Measurements from ENCODE around the gene HNRNPF.
A peak's percentile ranks its signal among the peaks of the same experiment; 100 is the strongest.

HNRNPF gene

DNA sequence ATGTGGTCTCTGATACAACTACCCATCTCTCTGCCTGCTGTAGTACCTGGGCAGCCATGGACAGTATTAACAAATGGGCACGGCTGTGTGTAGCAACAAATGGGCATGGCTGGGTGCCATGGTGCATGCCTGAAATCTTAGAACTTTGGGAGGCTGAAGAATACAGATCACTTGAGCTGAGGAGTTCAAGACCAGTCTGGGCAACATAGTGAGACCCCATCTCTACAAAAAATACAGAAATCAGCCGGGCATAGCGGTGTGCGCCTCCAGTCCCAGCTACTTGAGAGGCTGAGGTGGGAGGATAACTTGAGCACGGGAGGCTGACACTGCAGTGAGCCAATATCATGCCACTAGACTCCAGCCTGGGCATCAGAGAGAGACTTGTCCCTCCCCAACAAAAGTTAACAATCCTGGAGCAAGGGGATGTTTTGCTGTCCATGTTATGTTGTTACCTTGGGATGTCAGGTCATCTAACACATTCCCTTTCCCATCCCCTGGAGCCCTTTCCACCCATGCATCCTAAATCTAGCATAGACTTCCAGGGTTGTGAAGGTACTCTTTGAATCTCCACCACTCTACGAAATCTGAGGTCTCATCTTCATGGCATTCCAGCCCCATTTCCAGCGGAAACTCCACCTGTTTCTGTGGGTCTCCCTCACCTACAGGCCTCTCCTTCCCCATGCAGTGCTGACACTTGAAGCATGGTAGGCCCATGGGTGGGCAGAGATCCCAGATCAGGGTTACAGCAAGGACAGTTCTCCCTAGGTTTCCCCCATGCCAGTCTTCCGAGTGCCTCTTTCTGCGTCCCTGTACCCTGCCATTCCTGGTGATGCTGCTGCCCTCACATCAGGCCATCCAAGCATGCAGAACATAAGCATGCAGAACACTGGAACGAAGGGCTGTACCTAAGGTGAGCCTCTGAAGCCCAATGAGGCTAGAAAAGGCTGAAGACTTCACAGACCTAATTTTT, 24.4 kb downstream of the HNRNPF start:
- Histone ChIP-seq H2AK5ac (ENCODE audit: low read length) (no peak overlapping the region), H2BK120ac (ENCODE audit: insufficient read depth, low read length, poor library complexity) (no peak overlapping the region), H3K14ac (ENCODE audit: low read length) (no peak overlapping the region), H3K27me3 (ENCODE audit: insufficient read depth, low read length) (no peaks in the 10 kb centered on the region), H4K12ac (ENCODE audit: low read depth, low read length) (no peak overlapping the region), H3K36me3 (ENCODE audit: control insufficient read depth in 1 of 2, insufficient read depth in 2 of 2, low read length in 2 of 2) (peaks cover 19 to 25% of the 10 kb centered on the region in 2 experiments), H3K79me2 (ENCODE audit: control insufficient read depth, insufficient read depth, low read length, poor library complexity) (no peaks in the 10 kb centered on the region), H3K4ac (ENCODE audit: low read depth, low read length) (no peak overlapping the region), H3K9ac (ENCODE audit: low read length) (no peak overlapping the region), H3K9me3 (ENCODE audit: insufficient read depth, low read depth, low read length) (no peaks in the 10 kb centered on the region), H2BK5ac (ENCODE audit: low read depth, low read length, poor library complexity) (no peak overlapping the region), H3K4me1 (ENCODE audit: control insufficient read depth in 1 of 2, insufficient read depth in 2 of 2, low read length in 2 of 2) (no peaks in the 10 kb centered on the region), H4K8ac (ENCODE audit: low read depth, low read length) (no peak overlapping the region), H3K79me1 (ENCODE audit: low read length) (no peaks in the 10 kb centered on the region), H4K91ac (ENCODE audit: low read depth, low read length) (no peak overlapping the region), H3K18ac (ENCODE audit: low read length) (no peak overlapping the region), H2AFZ (ENCODE audit: insufficient read depth, low read length, poor library complexity) (no peak overlapping the region), H3K27ac (ENCODE audit: low read depth, low read length) (no peak overlapping the region), H3K23ac (ENCODE audit: low read length) (no peak overlapping the region), H3K4me3 (ENCODE audit: low read depth, low read length) (no peak overlapping the region), H2BK12ac (ENCODE audit: low read length) (no peak overlapping the region), H3K4me2 (ENCODE audit: low read length) (no peak overlapping the region)
- DNase-seq = no peak
- no CpG with 5 or more reads among the region's 10 CpGs for WGBS (ENCODE audit: extremely low coverage, insufficient coverage, insufficient read length)

GRCh38 chr10:43383204-43383971, 25.6 kb downstream of the HNRNPF start:
- Histone ChIP-seq H2BK5ac (ENCODE audit: low read depth, low read length, poor library complexity) (no peak overlapping the region), H3K4ac (ENCODE audit: low read depth, low read length) (no peak overlapping the region), H3K9ac (ENCODE audit: low read length) (no peak overlapping the region), H3K36me3 (ENCODE audit: control insufficient read depth in 1 of 2, insufficient read depth in 2 of 2, low read length in 2 of 2) (peaks cover 14 to 18% of the 10 kb centered on the region in 2 experiments), H4K91ac (ENCODE audit: low read depth, low read length) (no peak overlapping the region), H3K14ac (ENCODE audit: low read length) (no peak overlapping the region), H3K79me1 (ENCODE audit: low read length) (no peaks in the 10 kb centered on the region), H2BK120ac (ENCODE audit: insufficient read depth, low read length, poor library complexity) (no peak overlapping the region), H3K79me2 (ENCODE audit: control insufficient read depth, insufficient read depth, low read length, poor library complexity) (no peaks in the 10 kb centered on the region), H3K4me3 (ENCODE audit: low read depth, low read length) (no peak overlapping the region), H3K9me3 (ENCODE audit: insufficient read depth, low read depth, low read length) (no peaks in the 10 kb centered on the region), H3K18ac (ENCODE audit: low read length) (no peak overlapping the region), H3K4me1 (ENCODE audit: control insufficient read depth in 1 of 2, insufficient read depth in 2 of 2, low read length in 2 of 2) (no peaks in the 10 kb centered on the region), H4K12ac (ENCODE audit: low read depth, low read length) (no peak overlapping the region), H4K8ac (ENCODE audit: low read depth, low read length) (no peak overlapping the region), H3K27ac (ENCODE audit: low read depth, low read length) (no peak overlapping the region), H2BK12ac (ENCODE audit: low read length) (no peak overlapping the region), H3K4me2 (ENCODE audit: low read length) (no peak overlapping the region), H2AFZ (ENCODE audit: insufficient read depth, low read length, poor library complexity) (no peak overlapping the region), H2AK5ac (ENCODE audit: low read length) (no peak overlapping the region), H3K23ac (ENCODE audit: low read length) (no peak overlapping the region), H3K27me3 (ENCODE audit: insufficient read depth, low read length) (no peaks in the 10 kb centered on the region)
- no CpG with 5 or more reads among the region's 14 CpGs for whole genome bisulfite sequencing (ENCODE audit: extremely low coverage, insufficient coverage, insufficient read length)
- DNase-seq = peak in 1 of 2 donors; percentile 40

DNA sequence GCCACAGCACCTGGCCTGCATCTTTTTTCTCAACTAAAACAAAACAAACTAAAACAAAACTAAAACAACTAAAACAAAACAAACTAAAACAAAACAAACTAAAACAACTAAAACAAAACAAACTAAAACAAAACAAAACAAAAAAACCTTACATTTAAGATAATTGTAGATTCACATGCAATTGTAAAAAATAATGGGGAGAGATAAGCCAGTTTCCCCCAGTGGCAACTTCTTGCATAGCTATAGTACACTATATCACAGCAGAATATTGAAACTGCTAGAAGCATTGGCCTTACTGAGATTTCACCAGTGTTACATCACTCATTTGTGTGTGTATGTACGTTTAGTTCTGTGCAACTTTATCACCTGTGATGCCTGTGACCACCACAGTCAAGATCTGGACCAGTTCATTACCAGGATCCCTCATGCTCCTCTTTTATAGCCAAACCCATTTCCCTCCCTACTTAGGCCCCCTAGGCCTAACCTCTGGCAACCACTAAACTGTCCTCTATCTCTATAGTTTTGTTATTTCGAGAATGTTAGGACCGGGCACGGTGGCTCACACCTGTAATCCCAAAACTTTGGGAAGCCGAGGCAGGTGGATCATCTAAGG, 28.3 kb downstream of the HNRNPF start:
- no CpG with 5 or more reads among the region's 5 CpGs for WGBS (ENCODE audit: extremely low coverage, insufficient coverage, insufficient read length)

DNA sequence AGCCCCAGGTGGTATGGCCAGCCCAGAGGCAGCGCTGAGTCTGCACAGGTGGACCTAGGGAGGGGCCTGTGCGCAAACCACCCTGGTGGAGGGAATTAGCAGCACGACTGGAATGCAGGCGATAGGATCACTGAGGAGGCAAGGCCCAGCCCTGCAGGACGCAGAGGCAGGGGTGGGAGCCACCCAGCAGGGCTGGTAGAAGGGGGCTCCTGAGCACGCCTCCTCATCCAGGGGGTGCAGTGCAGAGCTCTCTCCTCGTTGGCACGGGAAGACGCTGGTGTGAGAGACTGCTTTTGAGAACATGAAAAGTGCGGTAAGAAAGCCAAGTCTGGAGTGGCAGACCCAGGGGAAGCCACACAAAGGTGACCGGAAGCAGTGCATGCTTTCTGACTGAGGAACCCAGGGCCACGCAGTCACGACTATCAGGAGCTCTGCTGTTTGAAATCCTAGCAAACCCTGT, 31.5 kb downstream of the HNRNPF start:
- H3K14ac ChIP-seq (ENCODE audit: low read length) = no peak overlapping the region
- no peak overlapping the region for H3K27ac ChIP-seq (ENCODE audit: low read depth, low read length)
- H3K79me2 ChIP-seq (ENCODE audit: control insufficient read depth, insufficient read depth, low read length, poor library complexity) = no peaks in the 10 kb centered on the region
- no peaks in the 10 kb centered on the region for H3K9me3 ChIP-seq (ENCODE audit: insufficient read depth, low read depth, low read length)
- no peak overlapping the region for H2BK5ac ChIP-seq (ENCODE audit: low read depth, low read length, poor library complexity)
- H3K4ac ChIP-seq (ENCODE audit: low read depth, low read length) = no peak overlapping the region
- H3K4me1 ChIP-seq (ENCODE audit: control insufficient read depth in 1 of 2, insufficient read depth in 2 of 2, low read length in 2 of 2) = peaks cover 14 to 17% of the 10 kb centered on the region in 2 experiments
- no peak overlapping the region for H4K12ac ChIP-seq (ENCODE audit: low read depth, low read length)
- no peak overlapping the region for H3K18ac ChIP-seq (ENCODE audit: low read length)
- no peak overlapping the region for H3K4me3 ChIP-seq (ENCODE audit: low read depth, low read length)
- H3K27me3 ChIP-seq (ENCODE audit: insufficient read depth, low read length) = no peaks in the 10 kb centered on the region
- H4K91ac ChIP-seq (ENCODE audit: low read depth, low read length) = no peak overlapping the region
- H2BK120ac ChIP-seq (ENCODE audit: insufficient read depth, low read length, poor library complexity) = no peak overlapping the region
- no peak overlapping the region for H4K8ac ChIP-seq (ENCODE audit: low read depth, low read length)
- no peak overlapping the region for H2BK12ac ChIP-seq (ENCODE audit: low read length)
- DNase-seq = peak; percentile 83 to 84
- WGBS (ENCODE audit: extremely low coverage, insufficient coverage, insufficient read length) = no CpG with 5 or more reads among the region's 13 CpGs
- H2AFZ ChIP-seq (ENCODE audit: insufficient read depth, low read length, poor library complexity) = no peak overlapping the region
- no peaks in the 10 kb centered on the region for H3K79me1 ChIP-seq (ENCODE audit: low read length)
- H3K4me2 ChIP-seq (ENCODE audit: low read length) = no peak overlapping the region
- no peak overlapping the region for H3K23ac ChIP-seq (ENCODE audit: low read length)
- no peaks in the 10 kb centered on the region for H3K36me3 ChIP-seq (ENCODE audit: control insufficient read depth in 1 of 2, insufficient read depth in 2 of 2, low read length in 2 of 2)
- no peak overlapping the region for H2AK5ac ChIP-seq (ENCODE audit: low read length)
- H3K9ac ChIP-seq (ENCODE audit: low read length) = no peak overlapping the region

More for the DNA sequence above, 28.3 kb downstream of the HNRNPF start:
- H3K4me2 ChIP-seq (ENCODE audit: low read length) = no peak overlapping the region
- H3K79me2 ChIP-seq (ENCODE audit: control insufficient read depth, insufficient read depth, low read length, poor library complexity) = no peaks in the 10 kb centered on the region
- no peaks in the 10 kb centered on the region for H3K27me3 ChIP-seq (ENCODE audit: insufficient read depth, low read length)
- H3K4me1 ChIP-seq (ENCODE audit: control insufficient read depth in 1 of 2, insufficient read depth in 2 of 2, low read length in 2 of 2) = peaks cover 11 to 12% of the 10 kb centered on the region in 2 experiments
- H2BK12ac ChIP-seq (ENCODE audit: low read length) = no peak overlapping the region
- no peak overlapping the region for H3K4me3 ChIP-seq (ENCODE audit: low read depth, low read length)
- H4K91ac ChIP-seq (ENCODE audit: low read depth, low read length) = no peak overlapping the region
- no peak overlapping the region for H2AK5ac ChIP-seq (ENCODE audit: low read length)
- no peak overlapping the region for H4K8ac ChIP-seq (ENCODE audit: low read depth, low read length)
- H3K9ac ChIP-seq (ENCODE audit: low read length) = no peak overlapping the region
- no peak overlapping the region for H3K4ac ChIP-seq (ENCODE audit: low read depth, low read length)
- no peaks in the 10 kb centered on the region for H3K9me3 ChIP-seq (ENCODE audit: insufficient read depth, low read depth, low read length)
- H4K12ac ChIP-seq (ENCODE audit: low read depth, low read length) = no peak overlapping the region
- H2BK5ac ChIP-seq (ENCODE audit: low read depth, low read length, poor library complexity) = no peak overlapping the region
- H3K79me1 ChIP-seq (ENCODE audit: low read length) = no peaks in the 10 kb centered on the region
- DNase-seq = no peak
- H3K23ac ChIP-seq (ENCODE audit: low read length) = peak overlapping the region; percentile 49
- no peak overlapping the region for H3K27ac ChIP-seq (ENCODE audit: low read depth, low read length)
- H2AFZ ChIP-seq (ENCODE audit: insufficient read depth, low read length, poor library complexity) = no peak overlapping the region
- H3K18ac ChIP-seq (ENCODE audit: low read length) = no peak overlapping the region
- H3K14ac ChIP-seq (ENCODE audit: low read length) = no peak overlapping the region
- H2BK120ac ChIP-seq (ENCODE audit: insufficient read depth, low read length, poor library complexity) = no peak overlapping the region
- peaks cover 0 to 2% of the 10 kb centered on the region in 2 experiments for H3K36me3 ChIP-seq (ENCODE audit: control insufficient read depth in 1 of 2, insufficient read depth in 2 of 2, low read length in 2 of 2)
